Progenitor cell of endocrine pancreas (in vitro differentiated cells): ENCODE results near the gene CLEC10A. TPM values are rescaled to one million over a fixed set of nuclear protein-coding genes. Genes with fewer than 3 reads are reported as not detected.

Source experiments
- DNase-seq: peaks from one replicate; pipeline ENCODE4 v3.0.0; 2021; ENCODE audit warnings: low spot score; ENCODE audit not compliant: unreplicated experiment
- H3K27ac Mint-ChIP-seq: 2 replicates; pipeline ENCODE4 v1.8.0; 2021; ENCODE audit warnings: mild to moderate bottlenecking, moderate library complexity, mixed read lengths
- H3K27me3 Mint-ChIP-seq: 2 replicates; pipeline ENCODE4 v1.8.0; 2021; ENCODE audit warnings: mixed read lengths
- H3K36me3 Mint-ChIP-seq: 2 replicates; pipeline ENCODE4 v1.8.0; 2022; ENCODE audit warnings: mixed read lengths; ENCODE audit not compliant: insufficient read depth
- H3K4me1 Mint-ChIP-seq: 2 replicates; pipeline ENCODE4 v1.8.0; 2021; ENCODE audit warnings: low read depth, mixed read lengths
- H3K4me3 Mint-ChIP-seq: 2 replicates; pipeline ENCODE4 v1.8.0; 2021; ENCODE audit warnings: low read depth, mild to moderate bottlenecking, moderate library complexity, mixed read lengths
- H3K9me3 Mint-ChIP-seq: 2 replicates; pipeline ENCODE4 v1.8.0; 2021; ENCODE audit warnings: low read depth, mixed read lengths
- CTCF ChIP-seq: fragments of 200-600 bp; sonication (generic); IDR thresholded peaks from one replicate; pipeline ENCODE4 v1.5.0; 2021; ENCODE audit warnings: antibody characterized with exemption, mild to moderate bottlenecking; ENCODE audit not compliant: unreplicated experiment
- total RNA-seq: library from RNA; stranded (reverse); gene quantifications from 2 replicates; pipeline ENCODE4 v1.2.1, GENCODE V29; 2021

The CLEC10A gene
- total RNA-seq, 1 donor from 2014 or later: not detected

GRCh38 chr17:7110617-7111306, 30.7 kb upstream of the CLEC10A start:
- no peaks in the 10 kb centered on the region for H3K9me3 Mint-ChIP-seq
- H3K27ac Mint-ChIP-seq: no peak overlapping the region
- no peak overlapping the region for H3K4me3 Mint-ChIP-seq
- peaks cover 3% of the 10 kb centered on the region for H3K27me3 Mint-ChIP-seq
- peaks cover 9% of the 10 kb centered on the region for H3K4me1 Mint-ChIP-seq
- no peak for DNase-seq
- TF ChIP-seq CTCF: no peak
- no peaks in the 10 kb centered on the region for H3K36me3 Mint-ChIP-seq

GRCh38 chr17:7109461-7110322, 29.6 kb upstream of the CLEC10A start:
- peaks cover 3% of the 10 kb centered on the region for H3K27me3 Mint-ChIP-seq
- no peak for DNase-seq
- no peak for TF ChIP-seq CTCF
- peaks cover 7% of the 10 kb centered on the region for H3K4me1 Mint-ChIP-seq
- no peaks in the 10 kb centered on the region for H3K36me3 Mint-ChIP-seq
- peak overlapping the region; percentile 18 for H3K27ac Mint-ChIP-seq
- H3K4me3 Mint-ChIP-seq: no peak overlapping the region
- no peaks in the 10 kb centered on the region for H3K9me3 Mint-ChIP-seq

GRCh38 chr17:7108981-7109380, 28.9 kb upstream of the CLEC10A start:
- H3K27ac Mint-ChIP-seq: no peak overlapping the region
- no peaks in the 10 kb centered on the region for H3K36me3 Mint-ChIP-seq
- H3K4me1 Mint-ChIP-seq: peaks cover 7% of the 10 kb centered on the region
- TF ChIP-seq CTCF: no peak
- no peak for DNase-seq
- H3K4me3 Mint-ChIP-seq: no peak overlapping the region
- H3K27me3 Mint-ChIP-seq: peaks cover 3% of the 10 kb centered on the region
- no peaks in the 10 kb centered on the region for H3K9me3 Mint-ChIP-seq

DNA sequence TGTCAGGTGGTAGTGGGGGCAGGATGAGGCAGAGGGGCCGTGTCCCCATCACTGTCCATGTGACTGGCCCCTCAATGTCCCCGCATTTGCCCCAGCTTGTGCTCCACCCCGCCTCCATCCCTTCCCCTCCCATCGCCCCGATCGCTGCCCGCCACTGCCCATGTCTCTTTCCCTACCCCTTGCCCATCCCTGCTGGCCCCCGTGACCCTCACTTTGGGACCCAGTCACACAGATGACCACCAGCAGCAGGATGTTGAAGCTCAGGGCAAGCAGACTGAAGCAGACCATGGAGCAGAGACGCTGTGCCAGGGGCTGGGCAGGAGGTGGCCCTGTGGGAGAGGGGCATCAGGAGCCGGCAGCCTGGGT, 28.5 kb upstream of the CLEC10A start:
- TF ChIP-seq CTCF: no peak
- Mint-ChIP-seq H3K27me3 (peaks cover 3% of the 10 kb centered on the region), H3K36me3 (no peaks in the 10 kb centered on the region), H3K4me3 (no peak overlapping the region), H3K27ac (no peak overlapping the region), H3K9me3 (no peaks in the 10 kb centered on the region), H3K4me1 (peaks cover 7% of the 10 kb centered on the region)
- DNase-seq: no peak

GRCh38 chr17:7107795-7108559, 27.9 kb upstream of the CLEC10A start:
- Mint-ChIP-seq H3K27me3 (peaks cover 9% of the 10 kb centered on the region), H3K4me3 (no peak overlapping the region)

More at GRCh38 chr17:7107795-7108559, 27.9 kb upstream of the CLEC10A start:
- no peaks in the 10 kb centered on the region for H3K36me3 Mint-ChIP-seq
- TF ChIP-seq CTCF: no peak
- no peak for DNase-seq
- H3K9me3 Mint-ChIP-seq: no peaks in the 10 kb centered on the region
- peaks cover 7% of the 10 kb centered on the region for H3K4me1 Mint-ChIP-seq
- no peak overlapping the region for H3K27ac Mint-ChIP-seq
